Ascending aorta (tissue), 2 donors: ENCODE measurements around the gene GRPEL2. TPM values are rescaled to one million over a fixed set of nuclear protein-coding genes. Genes with fewer than 3 reads are reported as not detected.

ENCODE experiments used
- DNase-seq, 2 donors: peaks; one replicate each; pipeline ENCODE4 v3.0.0-alpha.2; 2019; ENCODE audit warnings: low spot score in 2 of 2
- H3K27ac ChIP-seq, 2 donors: fragments of 200-600 bp; sonication (generic); one replicate each; pipeline ENCODE4 v1.5.1; 2016 to 2017; ENCODE audit warnings: mild to moderate bottlenecking in 1 of 2
- H3K27me3 ChIP-seq: fragments of 200-600 bp; sonication (generic); one replicate; pipeline ENCODE4 v1.5.1; 2017
- H3K36me3 ChIP-seq, 2 donors: fragments of 200-600 bp; sonication (generic); one replicate each; pipeline ENCODE4 v1.5.1; 2016
- H3K4me1 ChIP-seq, 2 donors: fragments of 200-600 bp; sonication (generic); one replicate each; pipeline ENCODE4 v1.5.1; 2016 to 2017; ENCODE audit warnings: mild to moderate bottlenecking in 1 of 2
- H3K4me3 ChIP-seq, 2 donors: fragments of 200-600 bp; sonication (generic); one replicate each; pipeline ENCODE4 v1.5.1; 2016 to 2017; ENCODE audit warnings: mild to moderate bottlenecking in 1 of 2
- H3K9me3 ChIP-seq, 2 donors: fragments of 200-600 bp; sonication (generic); one replicate each; pipeline ENCODE4 v1.5.1; 2016
- CTCF ChIP-seq, 3 experiments: fragments of 200-600 bp in 2 of 3; fragments of 450-650 bp in 1 of 3; sonication (generic) in 2 of 3; IDR thresholded peaks; one replicate each; pipeline ENCODE4 v1.5.1; 2016 to 2019; ENCODE audit warnings: antibody characterized with exemption in 3 of 3, mild to moderate bottlenecking in 1 of 3, moderate library complexity in 1 of 3
- intact Hi-C: fragments of 100-400 bp; cut with DNase I; formaldehyde crosslinking; loops from one replicate; pipeline ENCODE4 v1.15.1; 2023
- total RNA-seq: library from RNA; depleted of rRNA; stranded (reverse); fragments of >200 nt; gene quantifications from one replicate; pipeline ENCODE4 v1.1.0, GENCODE V29; 2016

The GRPEL2 gene
- total RNA-seq, 1 donor from 2014 or later, result 7.8 TPM

GRCh38 chr5:149372932-149373331 is 27.6 kb downstream of the GRPEL2 start:
- TF ChIP-seq CTCF (IDR thresholded peaks at IDR 0.05), result no peak
- Histone ChIP-seq H3K4me3 (no peak overlapping the region), H3K9me3 (no peaks in the 10 kb centered on the region), H3K27me3 (no peaks in the 10 kb centered on the region), H3K4me1 (peaks cover 5 to 22% of the 10 kb centered on the region in 2 donors), H3K36me3 (no peaks in the 10 kb centered on the region), H3K27ac (peak overlapping the region; percentile 77 to 88)
- intact Hi-C loops, result no loop called here
- DNase-seq, result peak in 1 of 2 donors; percentile 58

- H3K4me1 ChIP-seq, result peaks cover 9 to 32% of the 10 kb centered on the region in 2 donors
- H3K36me3 ChIP-seq, result no peaks in the 10 kb centered on the region
- H3K27me3 ChIP-seq, result no peaks in the 10 kb centered on the region
- TF ChIP-seq CTCF (IDR thresholded peaks at IDR 0.05), result no peak
- H3K4me3 ChIP-seq, result no peak overlapping the region
- no peaks in the 10 kb centered on the region for H3K9me3 ChIP-seq
- DNase-seq, result peak in 1 of 2 donors; percentile 57
- peak overlapping the region; percentile 77 to 88 for H3K27ac ChIP-seq
- intact Hi-C loops, result no loop called here
These were observed 29.0 kb downstream of the GRPEL2 start for GRCh38 chr5:149374303-149374702.

GRCh38 chr5:149374801-149375200 is 29.5 kb downstream of the GRPEL2 start:
- H3K4me1 ChIP-seq, result peaks cover 9 to 34% of the 10 kb centered on the region in 2 donors
- peak overlapping the region; percentile 77 to 88 for H3K27ac ChIP-seq
- no peak for TF ChIP-seq CTCF (IDR thresholded peaks at IDR 0.05)

GRCh38 chr5:149375434-149375833 is 30.1 kb downstream of the GRPEL2 start:
- DNase-seq, result peak in 1 of 2 donors; percentile 16
- Histone ChIP-seq H3K4me1 (peaks cover 9 to 39% of the 10 kb centered on the region in 2 donors), H3K27ac (peak overlapping the region; percentile 77 to 88), H3K36me3 (no peaks in the 10 kb centered on the region), H3K9me3 (no peaks in the 10 kb centered on the region), H3K4me3 (no peak overlapping the region), H3K27me3 (no peaks in the 10 kb centered on the region)
- intact Hi-C loops, result no loop called here
- TF ChIP-seq CTCF (IDR thresholded peaks at IDR 0.05), result no peak

More at GRCh38 chr5:149374801-149375200, 29.5 kb downstream of the GRPEL2 start:
- no peak overlapping the region for H3K4me3 ChIP-seq
- intact Hi-C loops, result no loop called here
- H3K9me3 ChIP-seq, result no peaks in the 10 kb centered on the region
- no peaks in the 10 kb centered on the region for H3K36me3 ChIP-seq
- DNase-seq, result peak in 1 of 2 donors; percentile 60
- no peaks in the 10 kb centered on the region for H3K27me3 ChIP-seq

- Histone ChIP-seq H3K27ac (peak overlapping the region; percentile 57 to 93), H3K36me3 (no peaks in the 10 kb centered on the region), H3K4me1 (peaks cover 12 to 43% of the 10 kb centered on the region in 2 donors), H3K9me3 (no peaks in the 10 kb centered on the region), H3K27me3 (no peaks in the 10 kb centered on the region), H3K4me3 (no peak overlapping the region)
- peak in 1 of 2 donors; percentile 43 for DNase-seq
- intact Hi-C loops, result no loop called here
- TF ChIP-seq CTCF (IDR thresholded peaks at IDR 0.05), result no peak
These were observed 30.8 kb downstream of the GRPEL2 start for GRCh38 chr5:149376104-149376503.
